Activated B cell treated with CpG ODN at 0.5 μM for 24 hours (primary cell): ENCODE measurements around the gene CADPS. TPM values are rescaled to one million over a fixed set of nuclear protein-coding genes. Genes with fewer than 3 reads are reported as not detected.

Source experiments
- ATAC-seq: fragments of 200-7000 bp; cut with Tn5 transposase; one replicate; pipeline ENCODE4 v1.10.0; 2021; ENCODE audit warnings: low read depth, mild to moderate bottlenecking, moderate library complexity
- CTCF ChIA-PET: fragments of 350-600 bp; sonication (Branson Sonifier 250); formaldehyde crosslinking; loops from one replicate; lab custom pipeline; 2021; ENCODE audit warnings: antibody characterized with exemption; lab: Charles Lee
- POLR2A ChIA-PET: fragments of 350-600 bp; sonication (Branson Sonifier 250); formaldehyde crosslinking; loops from one replicate; lab custom pipeline; 2021; ENCODE audit warnings: antibody characterized with exemption; lab: Charles Lee
- DNase-seq: peaks from one replicate; pipeline ENCODE4 v3.0.0; 2022
- H3K27ac Mint-ChIP-seq: one replicate; pipeline ENCODE4 v1.8.0; 2020; ENCODE audit warnings: mixed read lengths
- H3K27me3 Mint-ChIP-seq: one replicate; pipeline ENCODE4 v1.8.0; 2021; ENCODE audit warnings: mixed read lengths
- H3K36me3 Mint-ChIP-seq: one replicate; pipeline ENCODE4 v1.8.0; 2021; ENCODE audit warnings: low read depth, mixed read lengths
- H3K4me1 Mint-ChIP-seq: one replicate; pipeline ENCODE4 v1.8.0; 2021; ENCODE audit warnings: mixed read lengths
- H3K4me3 Mint-ChIP-seq: one replicate; pipeline ENCODE4 v1.8.0; 2020; ENCODE audit warnings: mild to moderate bottlenecking, mixed read lengths
- H3K9me3 Mint-ChIP-seq: one replicate; pipeline ENCODE4 v1.8.0; 2020; ENCODE audit warnings: mixed read lengths
- intact Hi-C: fragments of 100-400 bp; cut with micrococcal nuclease; formaldehyde crosslinking; loops from one replicate; pipeline ENCODE4 v1.15.1; 2024
- total RNA-seq: library from RNA; stranded (reverse); gene quantifications from 2 replicates; pipeline ENCODE4 v1.2.3, GENCODE V29; 2022
- TF ChIP-seq, protein P1 (sequence below): fragments of 200-600 bp; IDR thresholded peaks from one replicate; pipeline ENCODE4 v1.8.0; 2022; ENCODE audit warnings: antibody characterized with exemption, mild to moderate bottlenecking

Gene CADPS
- total RNA-seq, 1 donor from 2014 or later = not detected

DNA sequence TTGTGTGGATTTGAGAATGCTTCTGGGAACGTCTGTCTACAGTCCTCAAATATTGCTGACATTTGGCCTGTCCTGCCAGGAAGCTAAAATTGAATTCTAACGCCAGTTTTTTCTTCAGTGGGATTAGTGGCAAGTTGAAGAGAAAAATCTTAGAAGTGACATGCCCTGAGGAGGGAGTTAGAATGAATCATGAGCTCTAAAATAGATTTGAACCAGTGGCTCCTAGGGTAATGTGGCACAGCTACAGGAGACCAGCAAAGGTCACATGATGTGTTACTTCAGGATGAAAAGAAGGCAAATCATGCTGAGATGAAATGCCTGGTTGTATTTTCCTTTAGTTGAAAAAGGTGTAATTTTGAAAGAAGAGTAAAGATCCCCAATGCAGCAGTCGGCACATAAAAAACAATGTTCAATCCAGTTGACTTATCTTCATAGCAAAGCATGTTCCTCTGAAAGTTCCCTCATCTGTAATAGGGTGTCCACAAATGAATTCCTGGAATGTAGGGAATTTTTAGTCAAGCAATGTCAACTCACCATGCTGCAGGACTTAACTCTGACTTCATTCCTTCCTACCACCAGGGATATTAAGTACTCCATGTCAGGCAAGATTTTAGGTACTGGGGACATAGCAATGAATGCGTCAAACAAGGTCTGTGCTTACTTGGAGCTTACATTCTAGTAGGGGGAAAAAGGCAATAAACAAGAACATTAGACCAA, 171.6 kb downstream of the CADPS start:
- Mint-ChIP-seq H3K4me3 (no peak overlapping the region), H3K4me1 (no peaks in the 10 kb centered on the region), H3K36me3 (no peaks in the 10 kb centered on the region), H3K27ac (no peak overlapping the region), H3K27me3 (no peaks in the 10 kb centered on the region), H3K9me3 (no peaks in the 10 kb centered on the region)
- intact Hi-C loops = no loop called here
- TF ChIP-seq, protein P1, sequence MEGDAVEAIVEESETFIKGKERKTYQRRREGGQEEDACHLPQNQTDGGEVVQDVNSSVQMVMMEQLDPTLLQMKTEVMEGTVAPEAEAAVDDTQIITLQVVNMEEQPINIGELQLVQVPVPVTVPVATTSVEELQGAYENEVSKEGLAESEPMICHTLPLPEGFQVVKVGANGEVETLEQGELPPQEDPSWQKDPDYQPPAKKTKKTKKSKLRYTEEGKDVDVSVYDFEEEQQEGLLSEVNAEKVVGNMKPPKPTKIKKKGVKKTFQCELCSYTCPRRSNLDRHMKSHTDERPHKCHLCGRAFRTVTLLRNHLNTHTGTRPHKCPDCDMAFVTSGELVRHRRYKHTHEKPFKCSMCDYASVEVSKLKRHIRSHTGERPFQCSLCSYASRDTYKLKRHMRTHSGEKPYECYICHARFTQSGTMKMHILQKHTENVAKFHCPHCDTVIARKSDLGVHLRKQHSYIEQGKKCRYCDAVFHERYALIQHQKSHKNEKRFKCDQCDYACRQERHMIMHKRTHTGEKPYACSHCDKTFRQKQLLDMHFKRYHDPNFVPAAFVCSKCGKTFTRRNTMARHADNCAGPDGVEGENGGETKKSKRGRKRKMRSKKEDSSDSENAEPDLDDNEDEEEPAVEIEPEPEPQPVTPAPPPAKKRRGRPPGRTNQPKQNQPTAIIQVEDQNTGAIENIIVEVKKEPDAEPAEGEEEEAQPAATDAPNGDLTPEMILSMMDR = no peak
- ChIA-PET POLR2A (no interaction called here), CTCF (no interaction called here)
- no peak for DNase-seq
- ATAC-seq = no peak

GRCh38 chr3:62700357-62700756, 174.9 kb downstream of the CADPS start:
- TF ChIP-seq, protein P1 = no peak
- ChIA-PET CTCF (no interaction called here), POLR2A (no interaction called here)
- Mint-ChIP-seq H3K4me1 (no peaks in the 10 kb centered on the region), H3K9me3 (no peaks in the 10 kb centered on the region), H3K27ac (no peak overlapping the region), H3K36me3 (no peaks in the 10 kb centered on the region), H3K27me3 (no peaks in the 10 kb centered on the region), H3K4me3 (no peak overlapping the region)
- ATAC-seq = no peak
- DNase-seq = no peak
- intact Hi-C loops = no loop called here

DNA sequence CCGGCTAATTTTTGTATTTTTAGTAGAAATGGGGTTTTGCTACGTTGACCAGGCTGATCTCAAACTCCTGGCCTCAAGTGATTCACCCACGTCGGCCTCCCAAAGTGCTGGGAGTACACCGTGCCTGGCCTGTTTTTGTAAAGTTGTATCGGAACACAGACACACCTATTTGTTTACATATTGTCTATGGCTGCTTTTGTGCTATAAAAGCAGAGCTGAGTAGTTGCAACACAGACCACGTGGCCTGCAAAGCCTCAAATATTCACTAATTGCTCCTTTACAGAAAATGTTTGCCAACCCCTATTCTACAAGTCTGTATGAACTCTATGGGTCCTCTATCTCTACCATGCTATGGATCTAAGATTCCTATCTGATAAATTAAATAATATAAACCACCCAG, 175.5 kb downstream of the CADPS start:
- Mint-ChIP-seq H3K4me1 (no peaks in the 10 kb centered on the region), H3K36me3 (no peaks in the 10 kb centered on the region), H3K27ac (no peak overlapping the region), H3K27me3 (no peaks in the 10 kb centered on the region), H3K4me3 (no peak overlapping the region), H3K9me3 (no peaks in the 10 kb centered on the region)
- ChIA-PET CTCF (no interaction called here), POLR2A (no interaction called here)
- TF ChIP-seq, protein P1 = no peak
- DNase-seq = no peak
- ATAC-seq = no peak
- intact Hi-C loops = no loop called here

DNA sequence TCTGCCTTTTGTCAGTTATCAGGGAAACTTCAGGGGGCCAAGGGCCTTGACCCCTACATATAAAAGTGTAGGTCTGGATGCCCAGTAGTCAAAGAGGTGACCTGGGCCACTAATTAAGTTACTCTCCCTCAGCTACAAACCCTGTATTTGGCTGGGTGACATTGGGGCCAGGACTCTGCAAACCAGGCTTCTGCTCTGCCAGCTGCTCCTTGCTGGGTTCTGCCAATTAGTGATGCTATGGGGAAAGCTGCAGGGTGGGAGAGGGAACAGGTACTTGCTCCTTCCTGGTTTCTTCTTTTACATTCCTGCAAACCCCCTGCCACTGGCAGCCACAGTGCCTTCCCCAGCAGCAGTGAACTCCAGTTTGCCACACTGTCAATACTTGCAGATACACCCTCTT, 179.2 kb downstream of the CADPS start:
- Mint-ChIP-seq H3K4me1 (no peaks in the 10 kb centered on the region), H3K4me3 (no peak overlapping the region), H3K9me3 (no peaks in the 10 kb centered on the region), H3K27ac (no peak overlapping the region), H3K27me3 (no peaks in the 10 kb centered on the region), H3K36me3 (no peaks in the 10 kb centered on the region)
- DNase-seq (no peak), ATAC-seq (no peak)
- TF ChIP-seq, protein P1 = no peak
- ChIA-PET CTCF (no interaction called here), POLR2A (no interaction called here)
- intact Hi-C loops = no loop called here

DNA sequence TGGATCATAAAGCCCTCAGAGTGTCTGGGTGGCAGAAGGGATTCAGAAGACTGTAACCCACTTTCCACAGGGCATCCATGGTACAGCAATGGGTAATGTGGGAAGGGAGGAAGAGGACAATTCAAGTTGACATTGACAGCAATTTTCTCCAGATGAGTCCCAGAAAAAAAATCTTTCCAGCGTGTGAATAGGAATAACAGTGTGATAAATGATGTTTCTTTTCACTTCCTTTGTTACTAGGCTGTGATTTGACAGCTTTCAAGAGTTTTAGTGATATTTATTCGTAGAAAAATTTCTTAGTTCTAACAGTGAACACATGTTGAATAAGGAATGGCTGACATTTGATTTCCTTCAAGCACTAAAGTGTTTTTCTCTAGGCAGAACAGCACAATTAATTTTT, 186.4 kb downstream of the CADPS start:
- POLR2A ChIA-PET = no interaction called here
- Mint-ChIP-seq H3K27ac (no peak overlapping the region), H3K4me3 (no peak overlapping the region), H3K9me3 (no peaks in the 10 kb centered on the region), H3K27me3 (no peaks in the 10 kb centered on the region), H3K36me3 (no peaks in the 10 kb centered on the region), H3K4me1 (no peaks in the 10 kb centered on the region)
- CTCF ChIA-PET = no interaction called here
- TF ChIP-seq, protein P1 = no peak
- DNase-seq (no peak), ATAC-seq (no peak)
- intact Hi-C loops = no loop called here
